ENCODE data around the gene ZNF519. TPM values are rescaled to one million over a fixed set of nuclear protein-coding genes. Genes with fewer than 3 reads are reported as not detected.
"Not testable (repeated sequence)": the region's sequence is repeated elsewhere in the genome, so short reads cannot be mapped to it uniquely, and the experiment has no call there.

The ZNF519 gene
- polyA plus RNA-seq, 3 donors: 0.52 to 1.7 (median 0.63) TPM

DNA sequence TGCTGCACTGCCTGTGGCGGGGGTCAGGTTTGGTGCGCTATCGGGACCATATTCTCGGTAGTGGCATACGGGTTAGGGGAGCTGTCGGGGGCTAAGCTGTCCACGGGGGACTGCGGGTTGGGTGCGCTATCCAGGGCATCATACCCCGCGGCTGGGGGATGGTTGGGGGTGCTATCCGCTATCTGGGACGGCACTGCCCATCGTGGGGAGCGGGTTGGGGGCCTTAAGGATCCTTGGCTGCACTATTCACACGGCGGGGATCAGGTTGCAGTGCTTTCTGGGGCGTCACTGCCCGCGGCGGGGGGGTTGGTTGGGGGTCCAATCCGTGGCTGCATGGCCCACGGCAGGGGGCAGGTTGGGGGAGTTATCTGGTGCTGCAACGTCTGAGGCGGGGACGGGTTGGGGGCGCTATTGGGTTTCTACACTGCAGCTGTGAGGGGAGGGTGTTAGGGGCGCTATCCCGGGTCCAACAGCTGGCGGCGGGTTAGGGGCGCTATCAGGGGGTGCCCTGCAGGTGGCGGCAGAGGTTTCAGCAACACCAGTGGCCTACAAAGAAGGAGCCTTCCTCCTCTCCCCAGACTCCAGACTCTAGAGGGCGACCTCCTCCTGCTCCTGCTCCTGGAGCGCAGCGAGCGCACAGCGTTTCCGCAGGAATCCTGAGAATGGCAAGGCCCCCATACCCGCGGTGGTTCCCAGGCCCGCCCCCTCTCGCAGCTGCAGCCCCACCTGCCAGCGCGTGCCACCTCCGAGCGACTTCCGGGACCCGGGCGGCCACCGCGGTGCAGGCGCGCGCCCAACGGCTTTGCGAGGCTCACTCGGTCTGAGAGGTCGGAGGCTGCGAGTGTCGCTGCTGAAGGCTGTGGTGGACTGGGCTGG lies 46.3 kb upstream of the ZNF519 start:
- H3K9ac ChIP-seq (ENCODE audit: insufficient read depth, low read length, poor library complexity, severe bottlenecking); H3K9me3 Mint-ChIP-seq; H3K4me1 Mint-ChIP-seq; H3K79me2 ChIP-seq (ENCODE audit: insufficient read depth, low read length); DNase-seq; H3K27ac ChIP-seq (ENCODE audit: low read depth in 1 of 2, low read length in 2 of 2); H3K36me3 Mint-ChIP-seq; H3K9me3 ChIP-seq (replicated peaks in 1 of 2; ENCODE audit: control insufficient read depth in 1 of 2, insufficient read depth in 1 of 2, low read length in 2 of 2); H4K20me1 ChIP-seq (ENCODE audit: insufficient read depth, low read length); H3K4me1 ChIP-seq (ENCODE audit: control insufficient read depth in 1 of 2, insufficient read depth in 2 of 2, low read length in 2 of 2); H3K36me3 ChIP-seq (replicated peaks in 1 of 2; ENCODE audit: control insufficient read depth in 1 of 2, insufficient read depth in 2 of 2, low read length in 2 of 2); H3K27ac Mint-ChIP-seq; H3K27me3 ChIP-seq (ENCODE audit: control insufficient read depth in 2 of 2, insufficient read depth in 2 of 2, low read length in 2 of 2); intact Hi-C loops (cut with micrococcal nuclease): not testable (repeated sequence)
- Histone ChIP-seq H3K4me3 (replicated peaks in 1 of 3; ENCODE audit: low read depth in 2 of 3, low read length in 3 of 3) (peak overlapping the region; percentile 2 to 61 (median 28)), H2AFZ (ENCODE audit: insufficient read depth, low read depth, low read length, poor library complexity, severe bottlenecking) (peak overlapping the region; percentile 48), H3K4me2 (replicated peaks; ENCODE audit: extremely low read depth, low read length, poor library complexity, severe bottlenecking) (peak overlapping the region; percentile 49)
- 25% methylated on average over 35 of the region's 61 CpGs for WGBS (ENCODE audit: insufficient coverage)
- peak; percentile 21 for TF ChIP-seq CTCF (IDR thresholded peaks at IDR 0.05)
- peak overlapping the region; percentile 84 to 89 for H3K4me3 Mint-ChIP-seq
- peaks cover 4 to 13% (median 7%) of the 10 kb centered on the region in 3 donors for H3K27me3 Mint-ChIP-seq (ENCODE audit: low read depth in 3 of 3)

GRCh38 chr18:14177540-14178320 lies 45.5 kb upstream of the ZNF519 start:
- H3K79me2 ChIP-seq (ENCODE audit: insufficient read depth, low read length); H3K9ac ChIP-seq (ENCODE audit: insufficient read depth, low read length, poor library complexity, severe bottlenecking); H3K4me2 ChIP-seq (replicated peaks; ENCODE audit: extremely low read depth, low read length, poor library complexity, severe bottlenecking); H2AFZ ChIP-seq (ENCODE audit: insufficient read depth, low read depth, low read length, poor library complexity, severe bottlenecking); H3K27me3 ChIP-seq (ENCODE audit: control insufficient read depth in 2 of 2, insufficient read depth in 2 of 2, low read length in 2 of 2); H3K36me3 ChIP-seq (replicated peaks in 1 of 2; ENCODE audit: control insufficient read depth in 1 of 2, insufficient read depth in 2 of 2, low read length in 2 of 2); H3K9me3 ChIP-seq (replicated peaks in 1 of 2; ENCODE audit: control insufficient read depth in 1 of 2, insufficient read depth in 1 of 2, low read length in 2 of 2); H3K36me3 Mint-ChIP-seq; H3K9me3 Mint-ChIP-seq; H3K4me1 Mint-ChIP-seq; H4K20me1 ChIP-seq (ENCODE audit: insufficient read depth, low read length); H3K4me3 ChIP-seq (replicated peaks in 1 of 3; ENCODE audit: low read depth in 2 of 3, low read length in 3 of 3); H3K4me1 ChIP-seq (ENCODE audit: control insufficient read depth in 1 of 2, insufficient read depth in 2 of 2, low read length in 2 of 2); H3K27ac Mint-ChIP-seq; H3K4me3 Mint-ChIP-seq; DNase-seq; H3K27ac ChIP-seq (ENCODE audit: low read depth in 1 of 2, low read length in 2 of 2); intact Hi-C loops (cut with micrococcal nuclease): not testable (repeated sequence)
- WGBS (ENCODE audit: insufficient coverage): 97% methylated on average over 20 of the region's 48 CpGs
- H3K27me3 Mint-ChIP-seq (ENCODE audit: low read depth in 3 of 3): peaks cover 4 to 13% (median 7%) of the 10 kb centered on the region in 3 donors

- WGBS (ENCODE audit: insufficient coverage): 86% methylated on average over 1 of the region's 6 CpGs
- H3K9ac ChIP-seq (ENCODE audit: insufficient read depth, low read length, poor library complexity, severe bottlenecking); H2AFZ ChIP-seq (ENCODE audit: insufficient read depth, low read depth, low read length, poor library complexity, severe bottlenecking); H3K4me2 ChIP-seq (replicated peaks; ENCODE audit: extremely low read depth, low read length, poor library complexity, severe bottlenecking); H3K27me3 ChIP-seq (ENCODE audit: control insufficient read depth in 2 of 2, insufficient read depth in 2 of 2, low read length in 2 of 2); H3K4me3 Mint-ChIP-seq; H3K36me3 Mint-ChIP-seq; H3K27ac ChIP-seq (ENCODE audit: low read depth in 1 of 2, low read length in 2 of 2); H3K9me3 Mint-ChIP-seq; DNase-seq; H3K9me3 ChIP-seq (replicated peaks in 1 of 2; ENCODE audit: control insufficient read depth in 1 of 2, insufficient read depth in 1 of 2, low read length in 2 of 2); H3K4me1 Mint-ChIP-seq; intact Hi-C loops (cut with micrococcal nuclease); H3K4me3 ChIP-seq (replicated peaks in 1 of 3; ENCODE audit: low read depth in 2 of 3, low read length in 3 of 3); H3K79me2 ChIP-seq (ENCODE audit: insufficient read depth, low read length); H3K4me1 ChIP-seq (ENCODE audit: control insufficient read depth in 1 of 2, insufficient read depth in 2 of 2, low read length in 2 of 2); H3K27ac Mint-ChIP-seq; H4K20me1 ChIP-seq (ENCODE audit: insufficient read depth, low read length); H3K36me3 ChIP-seq (replicated peaks in 1 of 2; ENCODE audit: control insufficient read depth in 1 of 2, insufficient read depth in 2 of 2, low read length in 2 of 2): not testable (repeated sequence)
- peaks cover 7 to 13% (median 7%) of the 10 kb centered on the region in 3 donors for H3K27me3 Mint-ChIP-seq (ENCODE audit: low read depth in 3 of 3)
These were observed 43.2 kb upstream of the ZNF519 start for GRCh38 chr18:14175404-14175803.

Measured in CD14-positive monocyte (primary cell).